H1 (cell line): ENCODE results near the gene ASXL1. TPM values are rescaled to one million over a fixed set of nuclear protein-coding genes. Genes with fewer than 3 reads are reported as not detected.
A peak's percentile ranks its signal among the peaks of the same experiment; 100 is the strongest.

Experiments used
- CTCF ChIA-PET: fragments of 300-600 bp; sonication (Branson Sonifier 250); formaldehyde crosslinking; loops from one replicate; lab custom pipeline; 2021; ENCODE audit not compliant: partially characterized antibody; lab: Charles Lee
- POLR2A ChIA-PET: fragments of 300-600 bp; sonication (Branson Sonifier 250); formaldehyde crosslinking; loops from one replicate; lab custom pipeline; 2021; ENCODE audit warnings: inconsistent platforms; ENCODE audit not compliant: partially characterized antibody; lab: Charles Lee
- DNase-seq, 2 experiments: peaks; one replicate each; pipeline versions ENCODE4 v3.0.0 to v3.0.0-alpha.2; 2010 to 2022; ENCODE audit warnings: low spot score in 2 of 2, low read depth in 1 of 2, mixed read lengths in 1 of 2
- FAIRE-seq: peaks from 2 replicates; lab custom pipeline; 2011; peaks lifted over from hg19 to GRCh38; lab: Jason Lieb, UNC
- H2AFZ ChIP-seq: 2 replicates; pipeline ENCODE4 v1.8.1; 2012; ENCODE audit warnings: low read length, inconsistent platforms
- H2AK5ac ChIP-seq: 2 replicates; pipeline ENCODE4 v1.6.1; 2013; ENCODE audit warnings: low read depth, low read length
- H2BK120ac ChIP-seq: replicated peaks from 2 replicates; pipeline ENCODE3; 2013; ENCODE audit warnings: low read depth, low read length, inconsistent platforms
- H2BK12ac ChIP-seq: 2 replicates; pipeline ENCODE4 v1.6.1; 2013; ENCODE audit warnings: low read depth, low read length
- H2BK15ac ChIP-seq: 2 replicates; pipeline ENCODE4 v1.6.1; 2013; ENCODE audit warnings: low read length
- H2BK20ac ChIP-seq: 2 replicates; pipeline ENCODE4 v1.6.1; 2013; ENCODE audit warnings: low read length
- H2BK5ac ChIP-seq: 2 replicates; pipeline ENCODE4 v1.6.1; 2013; ENCODE audit warnings: low read depth, low read length
- H3K14ac ChIP-seq: 2 replicates; pipeline ENCODE4 v1.6.1; 2013; ENCODE audit warnings: inconsistent platforms; ENCODE audit not compliant: insufficient read length
- H3K18ac ChIP-seq: 2 replicates; pipeline ENCODE4 v1.6.1; 2013; ENCODE audit warnings: low read length; ENCODE audit errors: extremely low read depth
- H3K23ac ChIP-seq: 2 replicates; pipeline ENCODE4 v1.6.1; 2013; ENCODE audit warnings: inconsistent platforms; ENCODE audit not compliant: insufficient read length
- H3K23me2 ChIP-seq: 2 replicates; pipeline ENCODE4 v1.6.1; 2013; ENCODE audit warnings: low read depth, low read length
- H3K27ac ChIP-seq: 2 replicates; pipeline ENCODE4 v1.6.1; 2011; ENCODE audit warnings: low read depth, low read length, inconsistent platforms
- H3K27me3 ChIP-seq, 4 experiments: replicated peaks in 1 of 4; 1 replicate in 1 of 4; 2 replicates in 3 of 4; pipeline versions ENCODE4 v1.6.1 to v1.8.1; 2011 to 2013; ENCODE audit warnings: low read length in 3 of 4, mild to moderate bottlenecking in 3 of 4, inconsistent platforms in 2 of 4, mixed read lengths in 2 of 4, moderate library complexity in 1 of 4; ENCODE audit not compliant: control insufficient read depth in 3 of 4, insufficient read depth in 3 of 4; ENCODE audit errors: extremely low read depth in 1 of 4
- H3K36me3 ChIP-seq, 4 experiments: 2 replicates each; pipeline versions ENCODE4 v1.6.1 to v1.8.1; 2011 to 2013; ENCODE audit warnings: mild to moderate bottlenecking in 4 of 4, low read length in 3 of 4, moderate library complexity in 2 of 4, control low read depth in 1 of 4, inconsistent platforms in 1 of 4; ENCODE audit not compliant: insufficient read depth in 4 of 4, control insufficient read depth in 2 of 4
- H3K4ac ChIP-seq: replicated peaks from 2 replicates; pipeline ENCODE3; 2013; ENCODE audit warnings: low read length, low read depth, mixed read lengths, inconsistent platforms; ENCODE audit not compliant: insufficient read length
- H3K4me1 ChIP-seq, 4 experiments: replicated peaks in 1 of 4; 1 replicate in 1 of 4; 2 replicates in 3 of 4; pipeline versions ENCODE4 v1.6.1 to v1.8.1; 2011 to 2013; ENCODE audit warnings: low read length in 3 of 4, inconsistent platforms in 2 of 4, mixed read lengths in 1 of 4; ENCODE audit not compliant: insufficient read depth in 4 of 4, control insufficient read depth in 3 of 4
- H3K4me2 ChIP-seq, 2 experiments: 2 replicates each; pipeline versions ENCODE4 v1.6.1 to v1.8.1; 2011 to 2013; ENCODE audit warnings: low read depth in 2 of 2, low read length in 2 of 2, control low read depth in 1 of 2, inconsistent platforms in 1 of 2, mild to moderate bottlenecking in 1 of 2; ENCODE audit not compliant: insufficient read depth in 1 of 2
- H3K4me3 ChIP-seq, 4 experiments: fragments of 200-600, 300-600 bp in 1 of 4; sonication (generic), shearing (Covaris generic), sonication (Bioruptor Twin) in 1 of 4; 2 replicates each; pipeline versions ENCODE4 v1.5.1 to v1.8.1; 2011 to 2016; ENCODE audit warnings: low read length in 4 of 4, low read depth in 3 of 4, control low read depth in 2 of 4, inconsistent platforms in 2 of 4, mild to moderate bottlenecking in 2 of 4, mixed read lengths in 1 of 4, moderate library complexity in 1 of 4; ENCODE audit not compliant: insufficient read depth in 2 of 4; ENCODE audit errors: extremely low read depth in 1 of 4
- H3K56ac ChIP-seq: replicated peaks from 2 replicates; pipeline ENCODE3; 2013; ENCODE audit warnings: low read depth, mild to moderate bottlenecking, mixed read lengths, low read length, inconsistent platforms; ENCODE audit not compliant: insufficient read length
- H3K79me1 ChIP-seq: 2 replicates; pipeline ENCODE4 v1.6.1; 2013; ENCODE audit warnings: low read depth, low read length, control low read depth
- H3K79me2 ChIP-seq, 2 experiments: 2 replicates each; pipeline versions ENCODE4 v1.6.1 to v1.8.1; 2012 to 2013; ENCODE audit warnings: low read length in 2 of 2, mild to moderate bottlenecking in 2 of 2, inconsistent platforms in 1 of 2; ENCODE audit not compliant: insufficient read depth in 2 of 2, control insufficient read depth in 1 of 2
- H3K9ac ChIP-seq, 4 experiments: replicated peaks in 1 of 4; 1 replicate in 1 of 4; 2 replicates in 3 of 4; pipeline versions ENCODE4 v1.6.1 to v1.8.1; 2011 to 2013; ENCODE audit warnings: low read depth in 3 of 4, low read length in 3 of 4, control low read depth in 2 of 4, mild to moderate bottlenecking in 2 of 4, moderate library complexity in 2 of 4, inconsistent platforms in 1 of 4; ENCODE audit errors: extremely low read depth in 1 of 4
- H3K9me3 ChIP-seq, 2 experiments: 2 replicates each; pipeline versions ENCODE4 v1.6.1 to v1.8.1; 2012 to 2013; ENCODE audit warnings: mild to moderate bottlenecking in 2 of 2, moderate library complexity in 2 of 2, control low read depth in 1 of 2, inconsistent platforms in 1 of 2, low read depth in 1 of 2, low read length in 1 of 2, mixed read lengths in 1 of 2; ENCODE audit not compliant: insufficient read depth in 2 of 2
- H4K20me1 ChIP-seq, 2 experiments: replicated peaks in 1 of 2; 2 replicates each; pipeline versions ENCODE3 to v1.8.1; 2011 to 2013; ENCODE audit warnings: inconsistent platforms in 2 of 2, low read length in 2 of 2, mild to moderate bottlenecking in 1 of 2; ENCODE audit not compliant: insufficient read depth in 2 of 2, control insufficient read depth in 1 of 2
- H4K5ac ChIP-seq: 2 replicates; pipeline ENCODE4 v1.6.1; 2013; ENCODE audit warnings: low read length, low read depth, mixed read lengths, inconsistent platforms; ENCODE audit not compliant: insufficient read length
- H4K8ac ChIP-seq: 2 replicates; pipeline ENCODE4 v1.8.0; 2013; ENCODE audit warnings: mild to moderate bottlenecking, moderate library complexity, low read length, inconsistent platforms; ENCODE audit not compliant: insufficient read depth; ENCODE audit errors: extremely low read depth
- H4K91ac ChIP-seq: replicated peaks from 2 replicates; pipeline ENCODE3; 2013; ENCODE audit warnings: low read length, mixed read lengths, inconsistent platforms; ENCODE audit not compliant: insufficient read length
- CHD1 ChIP-seq: IDR thresholded peaks from 2 replicates; pipeline ENCODE4 v1.6.1; 2012; ENCODE audit warnings: low read depth, low read length, improper control_type of control experiment
- EGR1 ChIP-seq: IDR thresholded peaks from 2 replicates; pipeline ENCODE4 v1.6.1; 2011; ENCODE audit warnings: low read depth, low read length, borderline replicate concordance
- EZH2 ChIP-seq: fragments of 200-600 bp; sonication (generic); IDR thresholded peaks from 2 replicates; pipeline ENCODE4 v1.7.1; 2012; ENCODE audit warnings: low read depth, mild to moderate bottlenecking, moderate library complexity, low read length, inconsistent platforms; ENCODE audit not compliant: severe bottlenecking
- JUN ChIP-seq: IDR thresholded peaks from 2 replicates; pipeline ENCODE4 v1.6.1; 2011; ENCODE audit warnings: low read depth, mild to moderate bottlenecking, improper control_type of control experiment, low read length
- KDM4A ChIP-seq: IDR thresholded peaks from one replicate; pipeline ENCODE4 v1.7.1; 2012; ENCODE audit warnings: low read depth, mild to moderate bottlenecking, moderate library complexity, low read length, inconsistent platforms; ENCODE audit not compliant: severe bottlenecking
- MAX ChIP-seq: IDR thresholded peaks from 2 replicates; pipeline ENCODE4 v1.6.1; 2012; ENCODE audit warnings: inconsistent platforms
- PHF8 ChIP-seq: fragments of 200-600 bp; sonication (generic); conservative IDR thresholded peaks from 2 replicates; pipeline ENCODE4 v1.7.1; 2012; ENCODE audit warnings: low read depth, mild to moderate bottlenecking, inconsistent platforms, low read length, moderate library complexity
- POU5F1 ChIP-seq: IDR thresholded peaks from 2 replicates; pipeline ENCODE4 v1.6.1; 2011; ENCODE audit warnings: low read depth, mild to moderate bottlenecking, low read length, moderate library complexity
- RXRA ChIP-seq: IDR thresholded peaks from 2 replicates; pipeline ENCODE4 v1.6.1; 2011; ENCODE audit warnings: low read depth, mild to moderate bottlenecking, low read length, moderate library complexity; ENCODE audit not compliant: insufficient read depth
- SIX5 ChIP-seq: IDR thresholded peaks from 2 replicates; pipeline ENCODE4 v1.6.1; 2011; ENCODE audit warnings: mild to moderate bottlenecking, low read depth, low read length
- YY1 ChIP-seq: IDR thresholded peaks from 2 replicates; pipeline ENCODE4 v1.6.1; 2011; ENCODE audit warnings: low read depth, mild to moderate bottlenecking, low read length
- WGBS, 2 experiments: shearing (Covaris generic) in 1 of 2; methylation state at CpG; one replicate each; pipeline versions ENCODE4 v1.1.6 to v1.1.7; 2013 to 2015; ENCODE audit warnings: low lambda C conversion rate in 2 of 2, mixed read lengths in 2 of 2, inconsistent platforms in 1 of 2, low coverage in 1 of 2, missing lambda C conversion rate in 1 of 2; ENCODE audit not compliant: insufficient replicate concordance in 2 of 2, insufficient coverage in 1 of 2, insufficient read length in 1 of 2; ENCODE audit errors: extremely low coverage in 1 of 2, missing lambda C conversion rate in 1 of 2; 5-methylcytosine and 5-hydroxymethylcytosine counted together
- polyA plus RNA-seq, 7 experiments: library from polyadenylated mRNA; depleted of rRNA in 3 of 7; stranded (reverse) in 5 of 7; unstranded in 2 of 7; fragments of >200 nt in 5 of 7; fragments of 200-250 nt in 2 of 7; gene quantifications; 1 replicate in 5 of 7; 2 replicates in 1 of 7; 4 replicates in 1 of 7; pipeline versions ENCODE4 v1.2.1 to v1.2.3, GENCODE V29; 2011 to 2013; ENCODE audit warnings: missing spikeins in 2 of 7, mixed read lengths in 2 of 7
- total RNA-seq: library from RNA; stranded (reverse); fragmentation: NEBNext Ultra II Directional; extraction: Animal tissue kit (Norgen Biotek cat#: 25700); gene quantifications from 2 replicates; pipeline ENCODE4 v1.2.1, GENCODE V29; 2021

ASXL1 gene
- total and polyA plus RNA-seq, 2 of the 8 experiments (the other 6 are each of a cell fraction or from before 2014, with no cell fraction given) = 10.6 to 26.5 TPM

GRCh38 chr20:32480371-32481241 lies 122.5 kb downstream of the ASXL1 start:
- Histone ChIP-seq H2BK15ac (peak overlapping the region; percentile 99), H4K20me1 (peaks cover 14 to 45% of the 10 kb centered on the region in 2 experiments), H3K9ac (no peak overlapping the region; a peak in 1 of 7 replicates), H3K4me3 (peak overlapping the region in 1 of 4 experiments; percentile 82; a peak in 1 of 8 replicates), H4K8ac (no peak overlapping the region; the same call in 1 of the 2 replicates), H2BK20ac (peak overlapping the region; percentile 9; the same call in 1 of the 2 replicates), H3K79me1 (peaks cover 24% of the 10 kb centered on the region), H3K23ac (no peak overlapping the region), H3K27me3 (no peaks in the 10 kb centered on the region), H3K9me3 (no peaks in the 10 kb centered on the region), H3K18ac (peak overlapping the region; percentile 5; the same call in 1 of the 2 replicates), H2BK5ac (peak overlapping the region; percentile 12; the same call in 1 of the 2 replicates), H3K23me2 (peaks cover 8% of the 10 kb centered on the region; the same call in 1 of the 2 replicates), H3K27ac (no peak overlapping the region), H4K5ac (peak overlapping the region; percentile 8), H2BK12ac (peak overlapping the region; percentile 88; the same call in 1 of the 2 replicates), H2BK120ac (no peak overlapping the region), H4K91ac (no peak overlapping the region), H3K4me2 (peak overlapping the region; percentile 53 to 59), H3K4ac (no peak overlapping the region), H3K4me1 (peaks cover 21 to 35% (median 29%) of the 10 kb centered on the region in 4 experiments), H3K79me2 (peaks cover 34 to 64% of the 10 kb centered on the region in 2 experiments), H3K36me3 (no peaks in the 10 kb centered on the region), H3K14ac (no peak overlapping the region), H3K56ac (no peak overlapping the region), H2AK5ac (0 out of 2 replicates have a peak overlapping the region, but pooled peaks have one; percentile 18), H2AFZ (no peak overlapping the region)
- ChIA-PET CTCF (interaction anchor here (0.5 to 3.5 kb wide), 16 partner anchors 9 to 956 kb away, joined by 3 to 16 read pairs (median 3); no protein-coding TSS in a partner anchor), POLR2A (interaction anchor here (0.8 to 4.8 kb wide), 7 partner anchors 9 to 123 kb away, joined by 3 to 21 read pairs (median 4); no protein-coding TSS in a partner anchor)
- DNase-seq (no peak), FAIRE-seq (no peak)
- WGBS, 2 experiments = 79% methylated on average over 12 of the region's 12 CpGs; no CpG with 5 or more reads in 1 of the 2 experiments
- TF ChIP-seq RXRA (no peak), PHF8 (no peak), EGR1 (no peak), MAX (no peak), SIX5 (no peak), JUN (no peak), CHD1 (no peak), KDM4A (no peak), POU5F1 (no peak), EZH2 (no peak), YY1 (no peak)
